Stimulated activated CD4-positive, alpha-beta T cell treated with anti-CD3 and anti-CD28 coated beads, Interleukin-1b, Interleukin-23, amount 100 ng/mL, for 4 hours (primary cell): ENCODE data around the gene CLCN6.

Experiments
- DNase-seq, 2 donors: peaks; one replicate each; pipeline ENCODE4 v3.0.0-alpha.2; 2020; ENCODE audit warnings: low read depth in 2 of 2

The CLCN6 gene

GRCh38 chr1:11878081-11878890 lies 72.3 kb downstream of the CLCN6 start:
- no peak for DNase-seq

GRCh38 chr1:11878891-11879190 lies 72.8 kb downstream of the CLCN6 start:
- DNase-seq = no peak

- DNase-seq = no peak
Observed at GRCh38 chr1:11879311-11880180, 73.6 kb downstream of the CLCN6 start.

- DNase-seq = no peak
Observed at GRCh38 chr1:11880181-11880575, 74.2 kb downstream of the CLCN6 start.

- no peak for DNase-seq
Observed at GRCh38 chr1:11880911-11881748, 75.1 kb downstream of the CLCN6 start.

GRCh38 chr1:11881749-11882441 lies 75.9 kb downstream of the CLCN6 start:
- DNase-seq = no peak

- DNase-seq = no peak
Observed at GRCh38 chr1:11882814-11883538, 77.0 kb downstream of the CLCN6 start.

GRCh38 chr1:11885916-11886315 lies 79.9 kb downstream of the CLCN6 start:
- DNase-seq = no peak

GRCh38 chr1:11886986-11887665 lies 81.1 kb downstream of the CLCN6 start:
- DNase-seq = no peak

- DNase-seq = no peak
Observed at GRCh38 chr1:11887666-11888007, 81.6 kb downstream of the CLCN6 start.

GRCh38 chr1:11888206-11888876 lies 82.3 kb downstream of the CLCN6 start:
- no peak for DNase-seq

GRCh38 chr1:11888877-11889208 lies 82.9 kb downstream of the CLCN6 start:
- no peak for DNase-seq

- DNase-seq = no peak
Observed at GRCh38 chr1:11891433-11892186, 85.6 kb downstream of the CLCN6 start.
